ENCODE measurements around the gene RNF141. TPM values are rescaled to one million over a fixed set of nuclear protein-coding genes. Genes with fewer than 3 reads are reported as not detected.

The RNF141 gene
- polyA plus RNA-seq, 2 donors: 19.6 to 32.6 TPM

DNA sequence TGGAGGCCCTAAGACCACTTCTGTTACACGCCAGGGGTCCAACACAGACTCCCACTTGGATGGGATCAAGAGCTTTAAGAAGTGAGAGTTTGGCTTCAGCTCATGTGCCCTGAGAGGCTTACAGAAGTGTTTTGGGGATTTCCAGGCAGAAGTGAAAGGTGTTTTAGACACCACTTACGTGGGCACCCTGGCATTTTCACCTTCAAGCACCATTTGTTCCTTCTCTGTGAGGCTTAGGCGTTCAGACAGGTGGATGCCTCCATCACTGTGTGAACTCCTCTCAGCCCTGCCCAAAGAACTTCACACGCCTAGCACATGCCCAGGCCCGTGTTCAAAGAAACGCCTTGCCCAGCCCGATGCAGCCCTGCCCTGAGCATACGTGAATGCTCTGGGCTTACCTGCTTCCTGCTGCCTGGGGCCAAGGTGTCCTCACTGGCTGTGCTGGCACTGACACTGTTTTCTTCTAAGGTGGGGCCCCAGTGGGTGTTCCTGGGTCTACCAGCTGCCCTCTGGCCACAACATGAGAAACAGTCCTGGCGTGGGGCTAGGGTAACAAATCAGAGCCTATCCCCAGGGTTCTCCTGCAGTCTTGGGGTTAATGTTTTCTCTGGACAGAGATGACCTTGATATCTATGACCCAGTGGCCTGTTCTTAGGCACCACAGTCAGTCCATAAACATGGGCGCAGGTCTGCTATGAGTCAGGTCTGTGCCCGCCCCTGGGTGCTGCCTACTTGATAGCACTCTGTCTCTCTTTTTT lies 51.9 kb downstream of the RNF141 start:
- 55 to 62% methylated on average over 11 of the region's 11 CpGs for WGBS, 2 donors
- no peaks in the 10 kb centered on the region for H3K27me3 ChIP-seq (ENCODE audit: control insufficient read depth in 1 of 2, insufficient read depth in 2 of 2, low read length in 2 of 2)
- peaks cover 0 to 20% of the 10 kb centered on the region in 2 donors for H3K36me3 ChIP-seq (ENCODE audit: control insufficient read depth in 2 of 2, insufficient read depth in 2 of 2, low read length in 1 of 2)
- peaks cover 3 to 17% of the 10 kb centered on the region in 2 donors for H3K4me1 ChIP-seq (ENCODE audit: control insufficient read depth in 2 of 2, insufficient read depth in 2 of 2, low read length in 1 of 2)
- H3K9me3 ChIP-seq (ENCODE audit: control insufficient read depth in 2 of 2, insufficient read depth in 1 of 2, low read depth in 1 of 2, low read length in 1 of 2): no peaks in the 10 kb centered on the region
- peak overlapping the region; percentile 85 to 97 for H3K27ac ChIP-seq (ENCODE audit: low read depth in 2 of 2, low read length in 1 of 2)
- H3K4me3 ChIP-seq (ENCODE audit: low read depth in 1 of 2, low read length in 2 of 2): no peak overlapping the region

GRCh38 chr11:10488121-10488933 lies 52.7 kb downstream of the RNF141 start:
- no peaks in the 10 kb centered on the region for H3K27me3 ChIP-seq (ENCODE audit: control insufficient read depth in 1 of 2, insufficient read depth in 2 of 2, low read length in 2 of 2)
- H3K4me1 ChIP-seq (ENCODE audit: control insufficient read depth in 2 of 2, insufficient read depth in 2 of 2, low read length in 1 of 2): peaks cover 3 to 17% of the 10 kb centered on the region in 2 donors
- 65 to 73% methylated on average over 13 of the region's 13 CpGs for WGBS, 2 donors
- no peak overlapping the region for H3K4me3 ChIP-seq (ENCODE audit: low read depth in 1 of 2, low read length in 2 of 2)
- H3K27ac ChIP-seq (ENCODE audit: low read depth in 2 of 2, low read length in 1 of 2): peak overlapping the region; percentile 85 to 97
- H3K9me3 ChIP-seq (ENCODE audit: control insufficient read depth in 2 of 2, insufficient read depth in 1 of 2, low read depth in 1 of 2, low read length in 1 of 2): no peaks in the 10 kb centered on the region
- peaks cover 0 to 20% of the 10 kb centered on the region in 2 donors for H3K36me3 ChIP-seq (ENCODE audit: control insufficient read depth in 2 of 2, insufficient read depth in 2 of 2, low read length in 1 of 2)

DNA sequence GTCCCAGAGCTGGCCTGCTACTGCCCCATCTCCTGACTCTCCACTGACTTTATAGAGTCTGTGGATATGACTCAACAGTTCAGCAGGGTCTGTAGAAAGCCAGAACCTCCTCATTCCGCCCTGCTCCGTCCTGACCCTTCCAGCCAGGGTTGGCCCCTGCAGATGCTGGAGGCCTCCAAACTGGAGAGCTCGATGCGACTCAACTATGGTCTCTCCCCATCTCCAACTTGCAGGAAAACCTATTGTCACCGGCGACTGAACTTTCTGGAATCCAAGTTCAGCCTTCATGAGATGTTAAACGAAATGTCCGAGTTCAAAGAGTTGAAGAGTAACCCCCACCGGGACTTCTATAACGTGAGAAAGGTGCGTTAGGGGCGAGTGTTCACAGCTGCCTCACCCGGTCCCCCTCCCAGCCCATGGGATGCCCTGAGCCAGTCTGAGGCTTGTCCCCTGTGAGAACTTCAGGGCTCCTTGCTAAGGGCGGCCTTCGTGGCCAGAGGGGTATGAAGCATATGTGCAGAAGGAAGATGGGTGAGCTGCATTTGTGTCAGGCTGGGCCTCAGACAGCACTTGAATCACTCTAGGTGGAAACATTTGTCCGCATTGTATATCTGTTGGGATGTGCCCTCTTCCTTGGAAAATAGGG lies 53.9 kb downstream of the RNF141 start:
- H3K36me3 ChIP-seq (ENCODE audit: control insufficient read depth in 2 of 2, insufficient read depth in 2 of 2, low read length in 1 of 2): peaks cover 0 to 14% of the 10 kb centered on the region in 2 donors
- H3K27ac ChIP-seq (ENCODE audit: low read depth in 2 of 2, low read length in 1 of 2): peak overlapping the region in 1 of 2 donors; percentile 52
- WGBS, 2 donors: 95 to 97% methylated on average over 16 of the region's 16 CpGs
- no peaks in the 10 kb centered on the region for H3K27me3 ChIP-seq (ENCODE audit: control insufficient read depth in 1 of 2, insufficient read depth in 2 of 2, low read length in 2 of 2)
- no peaks in the 10 kb centered on the region for H3K9me3 ChIP-seq (ENCODE audit: control insufficient read depth in 2 of 2, insufficient read depth in 1 of 2, low read depth in 1 of 2, low read length in 1 of 2)
- no peak overlapping the region for H3K4me3 ChIP-seq (ENCODE audit: low read depth in 1 of 2, low read length in 2 of 2)
- H3K4me1 ChIP-seq (ENCODE audit: control insufficient read depth in 2 of 2, insufficient read depth in 2 of 2, low read length in 1 of 2): peaks cover 3 to 17% of the 10 kb centered on the region in 2 donors

DNA sequence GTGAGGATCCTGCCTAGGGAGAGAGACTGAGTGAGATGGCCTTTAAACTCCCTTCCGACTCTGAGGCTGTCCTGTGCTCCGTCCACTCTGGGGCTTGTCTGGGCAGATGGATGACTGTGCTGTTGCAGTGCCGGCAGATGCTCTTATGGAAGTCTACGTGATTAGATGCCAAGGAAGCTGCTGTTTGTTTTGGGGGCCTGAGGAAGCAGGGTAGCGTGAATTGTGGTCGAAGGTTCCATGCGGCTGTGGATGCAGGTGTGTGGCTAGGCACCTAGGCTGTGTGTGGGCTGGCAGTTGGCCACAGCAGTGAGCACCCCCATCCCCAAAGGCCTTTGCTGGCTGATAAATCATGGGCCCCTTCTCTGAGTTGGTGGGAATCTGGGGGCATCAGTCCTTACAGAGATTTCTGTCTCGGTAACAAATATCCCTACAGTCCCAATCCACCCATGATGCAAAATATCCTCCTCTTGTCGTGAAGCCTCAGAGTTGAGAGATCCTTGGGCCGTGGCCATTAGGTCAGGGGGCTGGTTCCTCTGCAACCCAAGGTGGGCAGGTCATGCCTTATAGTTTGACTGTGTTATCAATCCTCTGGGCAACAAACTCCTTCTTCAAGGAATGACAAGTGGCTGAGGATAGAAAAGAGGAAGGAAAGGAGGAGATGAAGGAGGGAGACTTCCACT lies 54.7 kb downstream of the RNF141 start:
- 92 to 94% methylated on average over 10 of the region's 10 CpGs for WGBS, 2 donors
- H3K27ac ChIP-seq (ENCODE audit: low read depth in 2 of 2, low read length in 1 of 2): no peak overlapping the region
- no peaks in the 10 kb centered on the region for H3K27me3 ChIP-seq (ENCODE audit: control insufficient read depth in 1 of 2, insufficient read depth in 2 of 2, low read length in 2 of 2)
- no peaks in the 10 kb centered on the region for H3K9me3 ChIP-seq (ENCODE audit: control insufficient read depth in 2 of 2, insufficient read depth in 1 of 2, low read depth in 1 of 2, low read length in 1 of 2)
- H3K36me3 ChIP-seq (ENCODE audit: control insufficient read depth in 2 of 2, insufficient read depth in 2 of 2, low read length in 1 of 2): peaks cover 0 to 14% of the 10 kb centered on the region in 2 donors
- peaks cover 3 to 17% of the 10 kb centered on the region in 2 donors for H3K4me1 ChIP-seq (ENCODE audit: control insufficient read depth in 2 of 2, insufficient read depth in 2 of 2, low read length in 1 of 2)
- H3K4me3 ChIP-seq (ENCODE audit: low read depth in 1 of 2, low read length in 2 of 2): no peak overlapping the region

- 46 to 47% methylated on average over 2 of the region's 2 CpGs for WGBS, 2 donors
- peaks cover 1 to 13% of the 10 kb centered on the region in 2 donors for H3K4me1 ChIP-seq (ENCODE audit: control insufficient read depth in 2 of 2, insufficient read depth in 2 of 2, low read length in 1 of 2)
- no peaks in the 10 kb centered on the region for H3K27me3 ChIP-seq (ENCODE audit: control insufficient read depth in 1 of 2, insufficient read depth in 2 of 2, low read length in 2 of 2)
- H3K9me3 ChIP-seq (ENCODE audit: control insufficient read depth in 2 of 2, insufficient read depth in 1 of 2, low read depth in 1 of 2, low read length in 1 of 2): no peaks in the 10 kb centered on the region
- H3K36me3 ChIP-seq (ENCODE audit: control insufficient read depth in 2 of 2, insufficient read depth in 2 of 2, low read length in 1 of 2): peaks cover 0 to 14% of the 10 kb centered on the region in 2 donors
- no peak overlapping the region for H3K27ac ChIP-seq (ENCODE audit: low read depth in 2 of 2, low read length in 1 of 2)
- H3K4me3 ChIP-seq (ENCODE audit: low read depth in 1 of 2, low read length in 2 of 2): no peak overlapping the region
Observed at GRCh38 chr11:10485646-10486045, 55.3 kb downstream of the RNF141 start.

DNA sequence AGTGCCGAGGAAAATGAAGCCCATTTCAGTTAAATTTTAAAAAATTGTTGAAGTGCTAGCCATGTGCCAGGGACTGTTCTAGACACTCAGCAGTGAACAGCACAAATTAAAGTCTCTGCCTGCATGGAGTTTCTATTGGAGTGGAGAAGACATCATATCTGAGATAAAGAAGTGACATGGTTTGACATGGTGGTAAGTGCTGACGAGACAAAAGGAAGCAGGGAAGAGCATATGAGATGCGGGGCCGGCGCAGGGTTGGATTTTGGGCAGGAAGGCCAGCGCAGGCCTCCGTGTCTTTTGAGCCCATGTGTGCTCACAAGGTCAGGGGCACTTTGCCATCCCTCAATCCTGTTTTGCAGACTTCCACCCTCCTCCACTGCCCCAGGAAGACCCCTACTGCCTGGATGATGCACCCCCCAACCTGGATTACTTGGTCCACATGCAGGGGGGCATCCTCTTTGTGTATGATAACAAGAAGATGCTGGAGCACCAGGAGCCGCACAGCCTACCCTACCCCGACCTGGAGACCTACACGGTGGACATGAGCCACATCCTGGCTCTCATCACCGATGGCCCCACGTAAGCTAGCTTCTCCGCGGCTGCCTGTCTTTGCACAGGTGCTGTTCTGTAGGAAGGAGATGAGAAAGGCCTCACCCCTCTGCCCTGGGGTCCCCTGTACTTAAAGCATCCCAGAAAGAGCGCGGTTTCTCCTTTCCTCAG lies 56.4 kb downstream of the RNF141 start:
- Histone ChIP-seq H3K27ac (ENCODE audit: low read depth in 2 of 2, low read length in 1 of 2) (no peak overlapping the region), H3K4me3 (ENCODE audit: low read depth in 1 of 2, low read length in 2 of 2) (no peak overlapping the region), H3K9me3 (ENCODE audit: control insufficient read depth in 2 of 2, insufficient read depth in 1 of 2, low read depth in 1 of 2, low read length in 1 of 2) (no peaks in the 10 kb centered on the region), H3K27me3 (ENCODE audit: control insufficient read depth in 1 of 2, insufficient read depth in 2 of 2, low read length in 2 of 2) (no peaks in the 10 kb centered on the region), H3K4me1 (ENCODE audit: control insufficient read depth in 2 of 2, insufficient read depth in 2 of 2, low read length in 1 of 2) (peaks cover 0 to 8% of the 10 kb centered on the region in 2 donors), H3K36me3 (ENCODE audit: control insufficient read depth in 2 of 2, insufficient read depth in 2 of 2, low read length in 1 of 2) (peaks cover 0 to 17% of the 10 kb centered on the region in 2 donors)
- WGBS, 2 donors: 91 to 93% methylated on average over 16 of the region's 16 CpGs

- Histone ChIP-seq H3K4me3 (ENCODE audit: low read depth in 1 of 2, low read length in 2 of 2) (no peak overlapping the region), H3K36me3 (ENCODE audit: control insufficient read depth in 2 of 2, insufficient read depth in 2 of 2, low read length in 1 of 2) (peaks cover 0 to 20% of the 10 kb centered on the region in 2 donors), H3K9me3 (ENCODE audit: control insufficient read depth in 2 of 2, insufficient read depth in 1 of 2, low read depth in 1 of 2, low read length in 1 of 2) (no peaks in the 10 kb centered on the region), H3K4me1 (ENCODE audit: control insufficient read depth in 2 of 2, insufficient read depth in 2 of 2, low read length in 1 of 2) (peaks cover 0 to 6% of the 10 kb centered on the region in 2 donors), H3K27ac (ENCODE audit: low read depth in 2 of 2, low read length in 1 of 2) (no peak overlapping the region), H3K27me3 (ENCODE audit: control insufficient read depth in 1 of 2, insufficient read depth in 2 of 2, low read length in 2 of 2) (no peaks in the 10 kb centered on the region)
- WGBS, 2 donors: 61 to 76% methylated on average over 3 of the region's 3 CpGs
Observed at GRCh38 chr11:10483584-10483983, 57.4 kb downstream of the RNF141 start.

DNA sequence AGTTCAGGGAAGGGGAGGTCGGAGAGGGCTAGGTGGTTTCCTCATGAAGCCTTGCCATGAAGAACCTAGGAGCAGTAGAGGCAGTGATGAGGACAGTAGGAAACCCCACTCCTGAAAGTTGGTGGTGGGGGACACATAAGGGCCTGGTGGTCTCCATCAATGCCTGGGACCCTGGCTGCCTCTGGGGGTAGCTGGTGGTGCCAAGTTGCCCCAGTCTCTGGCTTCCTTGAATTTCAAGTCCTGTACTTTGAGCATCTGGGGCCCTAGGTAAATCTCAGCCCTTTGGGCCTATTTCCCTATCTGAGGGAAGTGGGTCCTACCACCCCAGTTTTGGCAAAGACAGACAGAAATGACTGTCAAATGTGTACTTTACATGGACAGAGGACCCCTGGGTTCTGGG lies 57.8 kb downstream of the RNF141 start:
- Histone ChIP-seq H3K36me3 (ENCODE audit: control insufficient read depth in 2 of 2, insufficient read depth in 2 of 2, low read length in 1 of 2) (peaks cover 0 to 20% of the 10 kb centered on the region in 2 donors), H3K27me3 (ENCODE audit: control insufficient read depth in 1 of 2, insufficient read depth in 2 of 2, low read length in 2 of 2) (no peaks in the 10 kb centered on the region), H3K27ac (ENCODE audit: low read depth in 2 of 2, low read length in 1 of 2) (no peak overlapping the region), H3K4me1 (ENCODE audit: control insufficient read depth in 2 of 2, insufficient read depth in 2 of 2, low read length in 1 of 2) (peaks cover 0 to 3% of the 10 kb centered on the region in 2 donors), H3K4me3 (ENCODE audit: low read depth in 1 of 2, low read length in 2 of 2) (no peak overlapping the region), H3K9me3 (ENCODE audit: control insufficient read depth in 2 of 2, insufficient read depth in 1 of 2, low read depth in 1 of 2, low read length in 1 of 2) (no peaks in the 10 kb centered on the region)
- 95 to 96% methylated on average over 1 of the region's 1 CpG for WGBS, 2 donors

Data from esophagus (tissue), 2 donors.